ENCODE results near the gene ZNF516.

ZNF516 gene

DNA sequence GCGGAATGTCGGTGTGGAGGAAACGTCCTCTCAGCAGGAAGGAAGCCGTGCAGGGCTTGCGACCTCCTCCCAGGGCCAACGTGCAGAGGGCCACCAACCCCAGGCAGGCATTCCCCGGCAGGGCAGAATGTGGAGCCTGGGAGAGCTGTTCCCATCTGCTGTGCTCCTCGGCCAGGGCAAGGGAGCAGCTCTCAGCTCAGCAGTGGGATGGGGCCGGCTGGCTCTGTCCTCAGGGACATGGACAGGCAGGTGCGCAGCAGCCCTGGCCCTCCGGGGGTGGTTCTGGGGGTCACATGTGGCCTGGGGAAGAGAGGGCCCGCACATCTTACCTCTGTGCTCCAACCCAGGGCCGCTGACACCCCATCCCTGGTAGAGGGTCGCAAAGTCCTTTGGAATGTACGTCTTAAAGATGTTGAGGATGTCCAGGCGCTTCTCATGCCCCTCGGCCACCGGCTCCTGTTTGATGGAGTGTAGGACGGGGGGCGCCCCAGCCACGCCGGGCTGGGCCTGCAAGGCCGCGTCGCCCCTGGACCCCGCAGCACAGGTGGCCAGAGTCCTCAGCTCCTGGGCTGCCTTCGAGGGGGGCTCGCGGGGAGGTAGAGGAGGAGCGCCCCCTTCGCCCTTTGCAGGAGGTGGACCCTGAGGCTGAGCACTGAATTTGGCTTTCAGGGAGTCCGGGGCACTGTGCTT is 116.4 kb downstream of the ZNF516 start:
- no peak for DNase-seq

- DNase-seq, result no peak
These were observed 117.7 kb downstream of the ZNF516 start for GRCh38 chr18:76377359-76377756.

DNA sequence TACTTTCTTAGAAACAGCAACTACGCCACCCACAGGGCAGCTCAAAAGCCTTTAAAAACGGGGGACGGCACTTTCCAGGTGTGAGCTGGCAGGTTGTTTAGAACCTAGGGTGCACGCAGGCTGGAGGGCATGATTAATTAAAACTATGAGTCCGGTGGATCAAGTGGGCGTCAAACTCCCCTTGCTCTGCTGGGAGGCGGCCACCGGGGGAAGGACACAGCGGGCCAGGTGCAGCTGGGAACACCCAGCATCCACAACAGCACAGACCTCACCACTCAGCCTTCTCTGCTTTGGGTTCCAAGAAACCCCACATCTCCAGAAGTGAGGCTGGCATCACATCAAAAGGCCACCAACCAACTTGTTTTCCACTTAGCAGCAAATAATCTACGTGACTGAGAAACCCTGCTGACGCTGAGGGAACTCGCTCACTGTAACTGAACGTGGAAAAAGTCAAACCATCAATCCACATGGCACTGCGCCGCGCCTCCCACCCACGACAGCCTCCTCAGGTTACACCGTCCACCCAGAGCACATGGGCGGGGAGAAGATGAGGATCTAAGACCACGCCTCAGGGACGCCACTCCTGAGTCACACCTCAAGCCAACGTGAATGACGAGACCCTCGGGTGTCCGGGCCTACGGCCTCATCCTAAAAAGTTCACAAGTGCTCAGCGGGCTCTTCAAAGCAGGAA is 118.2 kb downstream of the ZNF516 start:
- no peak for DNase-seq

DNA sequence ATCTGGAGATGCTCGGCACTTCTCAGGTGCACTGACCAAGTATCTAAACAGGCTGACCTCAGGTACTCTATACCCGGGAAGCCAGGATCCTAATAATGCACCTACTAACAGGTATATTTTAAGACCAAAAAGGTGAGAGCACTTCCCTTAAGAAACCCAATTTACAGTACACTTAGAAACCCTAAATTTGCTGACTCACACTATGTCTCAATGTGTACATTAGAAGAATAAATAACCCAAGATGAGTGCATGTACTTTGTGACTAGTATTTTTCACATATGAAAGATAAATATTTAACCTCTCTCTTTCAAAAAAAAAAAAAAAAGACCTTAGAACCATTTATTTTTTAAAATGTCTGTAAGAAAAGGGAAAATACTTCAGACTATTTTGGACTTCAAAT is 118.8 kb downstream of the ZNF516 start:
- no peak for DNase-seq

GRCh38 chr18:76374330-76375281 is 120.4 kb downstream of the ZNF516 start:
- peak; percentile 33 for DNase-seq

GRCh38 chr18:76373297-76373696 is 121.7 kb downstream of the ZNF516 start:
- DNase-seq, result no peak

DNA sequence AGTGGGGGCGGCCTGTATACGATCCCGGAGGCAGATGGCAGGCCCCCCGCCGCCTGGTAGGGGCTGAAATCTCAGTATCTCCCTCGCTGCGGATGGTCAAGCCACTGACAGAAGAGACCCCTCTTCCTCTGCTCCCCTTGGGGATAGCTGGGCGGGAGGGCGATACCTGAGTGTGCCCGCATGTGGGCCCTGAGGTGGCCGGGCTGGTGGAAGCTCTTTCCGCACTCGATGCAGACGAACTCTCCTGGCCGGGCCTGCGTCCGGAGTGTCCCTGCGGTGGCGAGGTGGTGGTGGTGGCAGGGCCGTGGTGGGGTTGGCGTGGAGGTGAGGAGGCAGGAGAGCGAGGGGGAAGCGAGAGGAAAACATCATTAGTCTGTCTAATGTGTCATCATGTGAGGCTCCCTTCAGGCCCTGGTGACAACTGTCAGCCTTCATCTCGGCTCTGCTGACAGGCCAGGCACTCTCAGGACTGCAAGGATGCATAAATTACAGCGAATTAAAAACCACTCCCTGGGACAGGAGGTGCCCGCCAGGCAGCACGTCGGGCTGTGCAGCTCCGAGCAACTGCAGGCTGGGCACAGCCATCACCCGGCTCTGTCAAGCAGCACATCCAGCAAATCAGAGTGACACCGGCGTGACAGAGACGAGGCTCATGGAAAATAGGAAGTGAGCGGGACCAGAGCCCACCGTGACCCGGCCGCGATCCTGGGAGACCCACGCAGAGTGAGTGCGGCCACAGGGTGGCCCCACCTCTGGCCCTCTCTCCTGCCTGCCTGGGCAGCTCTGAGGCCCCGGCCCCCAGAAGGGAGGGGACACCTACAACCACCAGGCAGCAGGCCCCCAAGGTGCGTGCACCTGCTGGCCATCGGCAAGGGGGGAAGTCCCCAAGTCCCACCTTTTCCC is 123.5 kb downstream of the ZNF516 start:
- DNase-seq, result no peak

- no peak for DNase-seq
These were observed 124.4 kb downstream of the ZNF516 start for GRCh38 chr18:76370686-76371085.

DNA sequence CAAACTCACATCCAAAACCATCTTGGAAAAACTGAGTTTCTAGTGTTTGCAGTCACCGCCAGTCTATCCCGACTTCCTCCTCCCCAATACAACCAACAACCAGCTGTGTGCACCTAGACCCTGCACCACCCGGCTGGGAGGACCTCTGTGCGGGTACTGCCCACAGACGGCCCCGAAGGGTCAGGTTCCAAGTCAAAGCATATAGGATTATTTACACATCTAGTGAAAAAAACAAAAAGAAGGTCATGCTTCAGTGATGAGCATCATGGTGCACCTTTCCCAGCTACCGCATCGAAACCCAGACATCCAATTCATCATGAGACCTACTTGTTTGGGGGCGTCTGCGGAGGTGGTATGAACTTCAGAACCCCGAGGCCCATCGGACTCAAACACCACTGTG is 124.8 kb downstream of the ZNF516 start:
- DNase-seq, result no peak

DNA sequence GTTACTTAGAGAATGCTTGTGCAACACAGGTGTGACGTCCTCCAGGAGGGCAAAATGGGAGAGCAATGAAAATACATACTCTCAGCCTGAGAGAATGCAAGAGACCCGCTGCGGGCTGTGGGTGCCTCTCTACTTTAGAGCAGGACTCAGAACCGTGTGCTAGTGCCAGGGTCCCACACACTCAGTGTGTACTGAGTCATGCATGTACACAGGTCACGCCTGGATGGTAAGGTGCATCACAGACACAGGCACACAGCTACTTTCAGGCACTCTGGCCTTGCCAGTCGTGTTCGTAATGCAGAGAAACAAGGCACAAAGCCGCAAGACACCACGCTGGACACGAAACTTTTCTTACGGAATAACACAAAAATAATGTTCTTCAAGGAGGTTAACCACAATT is 125.3 kb downstream of the ZNF516 start:
- no peak for DNase-seq

- DNase-seq, result no peak
These were observed 126.1 kb downstream of the ZNF516 start for GRCh38 chr18:76368976-76369375.

DNA sequence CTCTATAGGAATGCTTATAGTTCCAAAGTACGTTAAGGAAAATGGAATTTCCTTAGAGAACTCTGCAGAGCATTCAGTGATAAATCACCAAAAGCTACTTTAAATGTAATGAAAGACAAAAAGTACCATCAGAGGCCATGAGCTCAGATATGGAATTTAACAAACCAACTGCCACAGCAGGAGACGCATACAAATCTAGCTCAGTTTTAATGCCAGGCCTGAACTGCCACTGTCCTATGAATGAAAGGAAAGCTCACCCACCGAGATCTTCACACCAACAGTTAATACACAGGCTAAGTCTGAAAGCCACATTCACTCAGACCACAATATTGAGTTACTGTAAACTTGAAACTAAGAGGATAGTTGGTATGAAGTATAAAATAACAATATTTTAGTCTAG is 126.8 kb downstream of the ZNF516 start:
- DNase-seq, result no peak

DNA sequence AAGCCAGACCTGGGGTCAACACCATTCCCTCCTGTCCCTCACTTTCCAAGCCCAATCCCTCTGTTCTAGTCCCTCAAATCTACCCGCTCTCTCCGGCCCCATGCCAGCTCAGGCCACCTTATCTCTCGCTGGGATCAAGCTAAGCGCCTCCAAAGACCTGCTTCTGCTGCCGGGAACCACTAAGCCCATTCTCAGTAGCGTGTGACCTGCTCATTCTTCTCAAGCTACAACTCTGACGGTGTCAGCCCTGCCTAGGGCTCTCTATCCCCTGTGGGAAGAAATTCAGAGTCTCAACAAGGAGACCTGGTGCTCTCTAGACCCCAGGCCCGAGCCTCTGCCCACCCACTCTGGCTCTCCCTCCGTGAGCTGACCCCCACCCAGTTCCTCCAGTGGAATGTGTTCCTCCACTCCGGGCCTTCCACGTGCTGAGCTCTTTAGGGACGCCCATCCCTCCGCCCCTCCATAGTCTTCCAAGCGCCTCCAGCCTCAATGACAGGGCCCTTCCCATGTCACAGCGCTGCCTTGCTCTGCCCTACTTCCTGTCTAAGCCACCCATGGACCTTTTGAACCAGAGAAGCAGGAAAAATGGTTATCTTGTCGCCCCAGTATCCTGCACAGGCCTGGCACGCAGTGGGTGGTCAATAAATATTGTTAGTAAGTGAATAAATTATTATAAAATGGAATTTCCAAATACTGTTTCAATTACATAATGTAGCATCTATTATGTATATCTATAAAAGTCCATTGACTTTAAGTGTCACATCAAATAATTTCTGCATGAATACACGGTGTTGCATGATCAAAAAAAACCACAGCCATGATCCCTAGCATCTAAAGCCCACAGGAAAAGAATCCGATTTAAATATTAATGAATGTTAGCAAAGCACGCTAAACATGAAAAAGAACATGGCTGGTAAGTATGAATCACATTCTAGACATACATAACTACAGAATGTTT is 127.6 kb downstream of the ZNF516 start:
- no peak for DNase-seq

DNA sequence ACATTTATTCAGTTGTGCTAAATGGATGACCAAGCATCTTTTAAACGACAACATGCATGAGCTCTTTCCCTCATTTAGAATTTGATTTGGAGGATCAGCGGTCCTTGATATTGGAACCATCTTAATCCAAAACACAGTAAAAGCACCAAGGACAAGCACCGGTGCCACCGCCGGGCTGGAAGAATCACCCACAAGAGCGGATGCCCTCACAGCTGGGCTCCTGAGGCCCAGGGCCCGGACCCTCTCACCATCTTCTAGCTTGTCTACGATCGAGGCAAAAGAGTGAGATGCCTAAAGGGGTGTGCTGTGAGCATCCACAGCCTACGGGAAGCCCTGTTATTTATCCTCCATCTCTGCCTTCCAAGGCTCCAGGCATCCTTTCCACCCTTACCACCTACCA is 129.5 kb downstream of the ZNF516 start:
- DNase-seq, result no peak

DNA sequence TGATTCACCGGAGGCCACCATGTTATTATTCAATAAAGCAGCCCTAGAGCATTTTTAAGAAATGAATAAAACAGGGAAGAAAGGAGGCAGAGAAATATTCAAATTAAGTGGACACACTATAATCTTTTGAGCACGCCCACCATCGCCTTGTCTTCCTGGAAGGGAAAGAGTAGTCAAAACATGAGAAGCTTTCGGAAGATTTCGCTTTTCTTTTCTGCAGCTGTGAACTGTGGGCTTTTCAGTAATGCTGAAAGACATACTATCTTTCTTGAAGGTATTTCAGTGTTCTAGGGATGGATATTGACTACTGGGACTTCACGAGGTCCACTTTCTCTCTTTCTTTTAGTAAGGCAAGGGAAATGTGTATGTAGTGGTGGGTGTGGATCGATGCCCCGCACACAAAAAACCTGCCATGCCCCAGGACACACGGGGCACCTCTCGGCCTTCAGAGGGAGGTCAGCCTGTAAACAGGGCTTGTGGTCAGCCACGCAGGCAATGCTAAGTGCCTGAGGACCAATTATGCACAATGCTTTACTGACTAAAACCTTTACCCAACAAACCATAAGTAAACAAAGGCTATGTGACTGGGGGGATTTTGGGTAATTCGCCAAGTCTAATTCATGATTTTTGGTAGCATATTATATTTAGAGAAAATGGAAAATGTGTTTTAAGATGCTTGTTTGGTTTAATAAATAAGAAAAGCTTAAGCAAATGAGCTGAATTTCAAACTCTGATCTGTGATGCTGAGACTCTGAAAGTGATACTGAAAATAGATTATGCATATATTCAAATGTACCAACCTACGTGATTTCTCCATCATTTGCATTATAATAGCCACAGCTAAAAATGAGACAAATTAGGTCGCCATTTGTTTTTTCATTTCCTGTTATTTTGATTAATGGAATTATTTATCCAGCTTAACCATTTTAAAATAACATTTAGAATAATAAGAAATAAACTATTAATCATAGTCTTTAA is 130.5 kb downstream of the ZNF516 start:
- DNase-seq, result no peak

DNA sequence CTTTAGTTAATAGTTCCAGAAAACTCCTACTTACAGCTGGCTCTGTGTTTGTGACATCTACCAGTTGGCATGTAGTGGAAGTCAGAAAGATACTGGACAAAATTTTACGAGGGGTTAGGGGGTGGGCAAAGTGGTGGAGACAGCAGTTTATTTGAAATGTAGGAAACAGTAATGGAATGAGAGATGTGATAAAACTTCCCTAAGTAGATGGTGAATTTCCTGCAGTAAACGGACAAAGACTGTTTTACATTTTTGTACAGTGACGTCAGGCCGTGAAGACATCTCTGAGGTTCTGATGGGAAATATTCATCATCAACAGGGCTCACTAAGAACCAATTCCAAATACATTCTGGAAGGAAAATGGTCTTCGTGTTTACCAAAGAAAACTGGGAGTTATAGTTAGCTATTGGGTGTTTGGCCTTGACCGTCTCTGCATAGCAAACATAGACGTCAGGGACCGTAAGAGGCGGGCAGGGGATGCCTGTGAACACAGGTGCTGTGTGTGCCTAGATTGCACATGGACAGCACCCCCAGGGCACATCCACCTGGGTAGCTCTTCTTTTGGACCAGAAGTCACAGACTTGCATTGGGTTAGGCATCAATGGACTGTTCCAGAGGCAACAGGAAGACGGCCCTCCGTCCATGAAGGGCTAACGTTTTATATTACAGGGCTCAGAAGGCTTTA is 131.5 kb downstream of the ZNF516 start:
- DNase-seq, result no peak

DNA sequence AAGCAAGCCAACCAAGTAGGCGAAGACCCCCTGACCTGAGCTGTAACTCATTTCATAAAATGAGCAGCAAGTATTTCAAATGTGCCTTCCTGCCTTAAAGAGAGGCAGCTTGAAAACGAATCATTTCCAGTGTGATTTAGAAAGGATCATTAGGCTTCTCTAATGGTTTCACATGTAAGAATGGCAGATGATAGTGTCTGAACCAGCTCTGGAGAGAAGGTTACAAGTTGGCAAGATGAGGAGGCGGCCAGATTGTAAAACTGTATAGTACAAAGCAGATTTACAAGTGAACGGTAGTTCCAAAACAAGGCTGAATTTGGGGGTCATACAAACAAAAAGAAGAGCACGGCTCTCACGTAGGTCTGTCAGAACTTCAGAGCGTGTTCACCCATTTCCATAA is 132.4 kb downstream of the ZNF516 start:
- no peak for DNase-seq

GRCh38 chr18:76361219-76361618 is 133.8 kb downstream of the ZNF516 start:
- no peak for DNase-seq

DNA sequence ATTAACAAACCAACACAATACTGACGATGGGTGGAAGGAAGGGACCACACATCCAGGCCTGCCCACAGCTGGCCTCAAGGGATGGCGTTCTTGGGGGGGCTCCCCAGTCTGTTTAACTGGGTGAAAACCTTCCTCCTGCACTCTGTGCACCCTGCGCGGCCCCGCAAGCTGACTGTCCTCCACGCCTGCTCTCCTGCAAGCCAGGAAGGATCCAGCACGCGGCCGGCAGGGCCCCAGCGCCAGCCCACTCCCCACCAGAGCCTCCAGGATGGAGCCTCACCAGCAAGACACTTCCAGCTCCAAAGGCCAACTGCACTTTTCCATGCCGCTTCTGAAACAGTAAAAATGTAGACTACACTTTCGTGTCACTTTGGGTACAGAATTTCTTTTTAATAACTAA is 135.1 kb downstream of the ZNF516 start:
- no peak for DNase-seq

Data from activated CD8-positive, alpha-beta memory T cell treated with anti-CD3 and anti-CD28 coated beads, Interleukin-2, amount 50 U/mL, for 4 hours (primary cell).